K562 (cell line): ENCODE results near the gene IL20RA. TPM values are rescaled to one million over a fixed set of nuclear protein-coding genes. Genes with fewer than 3 reads are reported as not detected.

Experiments
- ATAC-seq: fragments of 200-7000 bp; cut with Tn5 transposase; 3 replicates; pipeline ENCODE4 v1.9.1; 2020; ENCODE audit warnings: moderate library complexity
- BruUV-seq: library from RNA; stranded (reverse); fragments of 400-500 nt; replicated peaks from 2 replicates; lab custom pipeline; 2021; lab: Mats Ljungman, UMichigan
- CTCF ChIA-PET: fragments of 300-600 bp; formaldehyde crosslinking; extraction: SDS; loops from one replicate; lab custom pipeline; 2021; ENCODE audit warnings: low intra/inter-chr PET ratio; lab: Yijun Ruan, JAX
- POLR2A ChIA-PET: fragments of 300-600, 350-650 bp; sonication (Branson Sonifier 250); formaldehyde crosslinking; extraction: SDS; loops from one replicate; lab custom pipeline; 2021; ENCODE audit warnings: antibody characterized with exemption, inconsistent platforms; lab: Yijun Ruan, JAX
- DNase-seq, 4 experiments: peaks; one replicate each; pipeline versions ENCODE4 v3.0.0 to v3.0.0-alpha.2; 2011 to 2018; ENCODE audit warnings: low spot score in 3 of 4, mixed read lengths in 3 of 4; ENCODE audit errors: extremely low read depth in 1 of 4
- FAIRE-seq: peaks from 2 replicates; lab custom pipeline; 2011; peaks lifted over from hg19 to GRCh38; lab: Jason Lieb, UNC
- H2AFZ ChIP-seq: 2 replicates; pipeline ENCODE4 v1.6.0; 2011; ENCODE audit warnings: low read depth, low read length, control low read depth, inconsistent platforms
- H3K27ac ChIP-seq: fragments of 200-600 bp; 3 replicates; pipeline ENCODE4 v1.8.0; 2011; ENCODE audit warnings: low read depth, mild to moderate bottlenecking, control low read depth, inconsistent platforms, low read length, moderate library complexity, mixed read lengths; ENCODE audit errors: extremely low read depth
- H3K27me3 ChIP-seq, 2 experiments: fragments of 300-600 bp in 1 of 2; 2 replicates in 1 of 2; 3 replicates in 1 of 2; pipeline versions ENCODE4 v1.6.0 to v1.8.0; 2011; ENCODE audit warnings: inconsistent platforms in 2 of 2, low read length in 2 of 2, mild to moderate bottlenecking in 1 of 2, mixed read lengths in 1 of 2, moderate library complexity in 1 of 2; ENCODE audit not compliant: control insufficient read depth in 2 of 2, insufficient read depth in 2 of 2
- H3K36me3 ChIP-seq: fragments of 300-600 bp; 3 replicates; pipeline ENCODE4 v1.8.0; 2011; ENCODE audit warnings: mild to moderate bottlenecking, low read length, inconsistent platforms; ENCODE audit not compliant: control insufficient read depth, insufficient read depth
- H3K4me1 ChIP-seq, 2 experiments: fragments of 200-600 bp in 1 of 2; replicated peaks in 1 of 2; 2 replicates in 1 of 2; 3 replicates in 1 of 2; pipeline versions ENCODE4 v1.5.1 to v1.8.0; 2011; ENCODE audit warnings: inconsistent platforms in 2 of 2, low read length in 2 of 2, mild to moderate bottlenecking in 1 of 2, mixed read lengths in 1 of 2, moderate library complexity in 1 of 2; ENCODE audit not compliant: control insufficient read depth in 2 of 2, insufficient read depth in 2 of 2
- H3K4me2 ChIP-seq: 2 replicates; pipeline ENCODE4 v1.6.1; 2011; ENCODE audit warnings: low read length, control low read depth, inconsistent platforms, mixed read lengths; ENCODE audit not compliant: insufficient read depth
- H3K4me3 ChIP-seq: fragments of 200-600 bp; sonication (generic), shearing (Covaris generic); 2 replicates; pipeline ENCODE4 v1.5.1; 2016; ENCODE audit warnings: control low read depth, inconsistent platforms
- H3K79me2 ChIP-seq: fragments of 200-600 bp; 3 replicates; pipeline ENCODE4 v1.8.0; 2011; ENCODE audit warnings: low read length, inconsistent platforms; ENCODE audit not compliant: control insufficient read depth, insufficient read depth
- H3K9ac ChIP-seq, 2 experiments: 2 replicates each; pipeline versions ENCODE4 v1.6.0 to v1.6.1; 2011; ENCODE audit warnings: low read depth in 2 of 2, low read length in 2 of 2, control low read depth in 1 of 2, inconsistent platforms in 1 of 2, mild to moderate bottlenecking in 1 of 2, mixed read lengths in 1 of 2; ENCODE audit not compliant: insufficient read depth in 1 of 2
- H3K9me1 ChIP-seq: one replicate; pipeline ENCODE4 v1.6.0; 2011; ENCODE audit warnings: inconsistent platforms, mild to moderate bottlenecking, low read length, moderate library complexity; ENCODE audit not compliant: control insufficient read depth, insufficient read depth
- H3K9me3 ChIP-seq: replicated peaks from 2 replicates; pipeline ENCODE4 v1.5.1; 2011; ENCODE audit warnings: low read depth, low read length, inconsistent platforms; ENCODE audit not compliant: control insufficient read depth, insufficient read depth
- H4K20me1 ChIP-seq: replicated peaks from 2 replicates; pipeline ENCODE4 v1.6.1; 2011; ENCODE audit warnings: low read length, inconsistent platforms, mixed read lengths; ENCODE audit not compliant: control insufficient read depth, insufficient read depth
- CC2D1A ChIP-seq: fragments of 450-650 bp; IDR thresholded peaks from 2 replicates; pipeline ENCODE4 v1.6.1; 2017; ENCODE audit warnings: mild to moderate bottlenecking
- FOXA3 ChIP-seq, 2 experiments: fragments of 450-650 bp in 1 of 2; sonication (generic) in 1 of 2; formaldehyde crosslinking; IDR thresholded peaks in 1 of 2; conservative IDR thresholded peaks in 1 of 2; 2 replicates each; pipeline versions ENCODE4 v1.4.0 to v1.8.0; 2020 to 2022; ENCODE audit warnings: mild to moderate bottlenecking in 2 of 2, missing genetic modification reagents in 1 of 2
- GABPB1 ChIP-seq: sonication (generic); formaldehyde crosslinking; IDR thresholded peaks from 2 replicates; pipeline ENCODE4 v1.8.0; 2022; ENCODE audit warnings: mild to moderate bottlenecking, missing genetic modification reagents
- PBX2 ChIP-seq, 2 experiments: IDR thresholded peaks in 1 of 2; conservative IDR thresholded peaks in 1 of 2; 2 replicates each; pipeline ENCODE4 v1.6.1; 2016; ENCODE audit warnings: low read depth in 2 of 2, mild to moderate bottlenecking in 1 of 2, missing compliant biosample characterization in 1 of 2, missing genetic modification characterization in 1 of 2, moderate library complexity in 1 of 2
- RUNX1 ChIP-seq: sonication (generic); IDR thresholded peaks from 2 replicates; pipeline ENCODE4 v1.6.1; 2016; ENCODE audit warnings: antibody characterized with exemption, low read depth
- TCFL5 ChIP-seq: fragments of 250-450 bp; sonication (Bioruptor Pico); conservative IDR thresholded peaks from 2 replicates; pipeline ENCODE4 v1.6.1; 2021; ENCODE audit warnings: mild to moderate bottlenecking, moderate library complexity, matching md5 sums
- WGBS: fragments of 100-300 bp; shearing (Covaris generic); methylation state at CpG from one replicate; pipeline ENCODE4 v1.1.6; 2016; ENCODE audit warnings: low coverage, mixed read lengths; ENCODE audit not compliant: insufficient coverage; ENCODE audit errors: missing lambda C conversion rate; 5-methylcytosine and 5-hydroxymethylcytosine counted together
- in situ Hi-C: fragments of 300-500 bp; cut with MboI; formaldehyde crosslinking; loops from 4 replicates; pipeline ENCODE4 v1.15.0; 2018; ENCODE audit warnings: inconsistent platforms, mixed read lengths
- intact Hi-C: fragments of 100-400 bp; cut with micrococcal nuclease; formaldehyde crosslinking; loops from 2 replicates; pipeline ENCODE4 v1.14.2; 2022
- polyA plus RNA-seq, 8 experiments: library from polyadenylated mRNA; depleted of rRNA in 4 of 8; stranded (reverse) in 5 of 8; unstranded in 3 of 8; fragments of >200 nt; fragmentation: Nextera tagmentation in 2 of 8; fragmentation: Illumina TruSeq in 1 of 8; extraction: Ambion mirVana in 2 of 8; extraction: Trizol in 1 of 8; gene quantifications; 2 replicates each; pipeline versions ENCODE4 v1.2.1 to v1.2.3, GENCODE V29; 2011 to 2014; ENCODE audit warnings: inconsistent platforms in 1 of 8, missing spikeins in 1 of 8
- total RNA-seq, 7 experiments: library from RNA; depleted of rRNA in 6 of 7; stranded (reverse); fragments of >200 nt in 6 of 7; fragmentation: Illumina TruSeq in 2 of 7; extraction: Trizol in 2 of 7; gene quantifications; 2 replicates each; pipeline versions ENCODE4 v1.2.1 to v1.2.3, GENCODE V29; 2011 to 2021; ENCODE audit warnings: low replicate concordance in 1 of 7

IL20RA gene
- total and polyA plus RNA-seq, 9 of the 15 experiments (the other 6 are each of a cell fraction or from before 2014, with no cell fraction given) = not detected

DNA sequence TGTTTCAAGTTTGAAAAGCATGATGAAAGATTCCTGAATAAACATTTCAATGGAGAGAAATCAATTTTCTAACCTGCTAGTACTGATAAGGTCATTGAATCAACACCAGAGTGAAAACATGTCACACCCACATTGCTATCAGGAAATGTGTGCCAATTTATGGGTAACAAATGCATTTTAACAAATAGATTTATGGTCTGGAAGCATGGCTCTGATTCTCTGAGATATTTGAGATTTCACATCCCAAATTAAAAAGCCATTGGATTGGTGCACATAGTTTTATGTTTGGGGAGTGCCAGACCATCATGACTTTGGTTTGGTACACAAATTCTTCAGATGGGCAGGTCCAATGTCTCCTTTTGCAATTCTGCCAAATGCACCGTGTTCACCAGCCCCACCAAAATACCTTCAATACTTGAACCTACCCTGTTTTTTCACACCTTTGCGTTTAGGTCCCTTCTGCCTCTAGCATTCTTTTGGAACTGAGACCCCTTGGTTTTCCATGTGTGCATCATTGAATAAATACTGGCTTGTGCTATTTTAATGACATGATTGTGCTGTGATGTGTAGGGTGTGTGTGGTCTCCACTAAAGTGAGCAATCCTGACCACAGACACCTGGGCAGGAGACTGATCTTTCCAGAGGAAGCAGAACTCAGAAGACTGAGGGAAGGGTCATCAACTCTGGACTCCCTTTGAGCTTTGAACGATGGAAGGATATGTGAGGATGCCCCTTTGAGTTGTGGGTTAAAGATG lies 20.4 kb downstream of the IL20RA start:
- ChIA-PET CTCF (no interaction called here), POLR2A (no interaction called here)
- Histone ChIP-seq H3K4me1 (no peaks in the 10 kb centered on the region), H3K79me2 (no peaks in the 10 kb centered on the region), H4K20me1 (no peaks in the 10 kb centered on the region), H3K36me3 (no peaks in the 10 kb centered on the region), H3K9me1 (no peaks in the 10 kb centered on the region), H3K27me3 (peaks cover 3 to 10% of the 10 kb centered on the region in 2 experiments; a peak in 2 of 5 replicates), H2AFZ (no peak overlapping the region), H3K4me3 (no peak overlapping the region), H3K9me3 (no peaks in the 10 kb centered on the region), H3K27ac (no peak overlapping the region), H3K4me2 (no peak overlapping the region), H3K9ac (no peak overlapping the region)
- TF ChIP-seq FOXA3 (CRISPR knock-in tag; conservative IDR thresholded peaks at IDR 0.05 in 1 of 2, IDR thresholded peaks at IDR 0.05 in 1 of 2) = peak in 1 of 2 experiments; percentile 27; a peak in 1 of 4 replicates
- no peak for TF ChIP-seq GABPB1 (CRISPR knock-in tag)
- no peak for TF ChIP-seq TCFL5
- ATAC-seq (no peak), FAIRE-seq (no peak), DNase-seq (no peak)
- in situ Hi-C loops (no loop called here), intact Hi-C loops (no loop called here)
- 0% methylated on average over 3 of the region's 3 CpGs for WGBS
- no TSS peak for BruUV-seq

GRCh38 chr6:137020776-137021175 lies 24.0 kb downstream of the IL20RA start:
- Histone ChIP-seq H3K4me2 (no peak overlapping the region), H3K9me3 (no peaks in the 10 kb centered on the region), H3K9me1 (no peaks in the 10 kb centered on the region), H3K79me2 (no peaks in the 10 kb centered on the region), H3K36me3 (no peaks in the 10 kb centered on the region), H2AFZ (no peak overlapping the region), H3K27ac (no peak overlapping the region), H3K4me1 (no peaks in the 10 kb centered on the region)
- no peak for ATAC-seq
- intact Hi-C loops = no loop called here
- BruUV-seq = no TSS peak
- no peak for DNase-seq
- TF ChIP-seq RUNX1 = no peak
- no peak for TF ChIP-seq CC2D1A
- TF ChIP-seq PBX2 (CRISPR knock-in tag; IDR thresholded peaks at IDR 0.05; ENCODE audit: low read depth) = no peak
- 0 out of 2 replicates have a peak, but pooled peaks have one; percentile 21 for TF ChIP-seq PBX2 (tag; conservative IDR thresholded peaks at IDR 0.05; ENCODE audit: low read depth)
- TF ChIP-seq, all 486 proteins: peak for 1
- Histone ChIP-seq H3K4me3 (no peak overlapping the region), H3K27me3 (no peaks in the 10 kb centered on the region; a peak in 1 of 5 replicates), H3K9ac (no peak overlapping the region), H4K20me1 (no peaks in the 10 kb centered on the region)
- in situ Hi-C loops = no loop called here
- POLR2A ChIA-PET = no interaction called here
- no peak for FAIRE-seq
- 0% methylated on average over 4 of the region's 4 CpGs for WGBS
- CTCF ChIA-PET = no interaction called here
